Fibroblast of villous mesenchyme (primary cell): ENCODE measurements around the gene ZNF311. TPM values are rescaled to one million over a fixed set of nuclear protein-coding genes. Genes with fewer than 3 reads are reported as not detected.
A peak's percentile ranks its signal among the peaks of the same experiment; 100 is the strongest.

Source experiments
- DNase-seq: peaks from one replicate; pipeline ENCODE4 v3.0.0-alpha.2; 2010; ENCODE audit warnings: low read depth
- H3K4me3 ChIP-seq: 2 replicates; pipeline ENCODE4 v1.5.1; 2011; ENCODE audit warnings: low read depth, mild to moderate bottlenecking, low read length
- total RNA-seq: library from RNA; depleted of rRNA; stranded (reverse); fragments of >200 nt; gene quantifications from 2 replicates; pipeline ENCODE4 v1.2.3, GENCODE V29; 2012
- TF ChIP-seq, protein P1 (sequence below): IDR thresholded peaks from 2 replicates; pipeline ENCODE4 v1.5.1; 2012; ENCODE audit warnings: low read depth, mild to moderate bottlenecking, low read length; ENCODE audit not compliant: insufficient read depth

The ZNF311 gene
- total RNA-seq, 1 donor, result 0.43 TPM

DNA sequence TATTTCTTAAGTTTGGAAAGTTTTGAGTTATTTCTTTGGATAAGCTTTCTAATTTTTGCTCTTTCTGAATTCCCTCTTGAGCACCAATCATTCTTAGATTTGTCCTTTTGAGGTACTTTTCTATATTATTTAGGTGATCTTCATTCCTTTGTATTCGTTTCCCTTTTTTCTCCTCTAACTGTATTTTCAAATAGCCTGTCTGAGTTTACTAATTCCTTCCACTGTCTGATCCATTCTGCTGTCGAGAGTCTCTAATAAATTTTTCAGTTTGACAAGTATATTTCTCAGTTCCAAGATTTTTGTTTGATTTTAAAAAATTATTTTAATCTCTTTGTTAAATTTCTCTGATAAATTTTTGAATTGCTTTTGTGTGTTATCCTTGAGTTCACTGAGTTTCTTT lies 16.3 kb upstream of the ZNF311 start:
- TF ChIP-seq, protein P1, sequence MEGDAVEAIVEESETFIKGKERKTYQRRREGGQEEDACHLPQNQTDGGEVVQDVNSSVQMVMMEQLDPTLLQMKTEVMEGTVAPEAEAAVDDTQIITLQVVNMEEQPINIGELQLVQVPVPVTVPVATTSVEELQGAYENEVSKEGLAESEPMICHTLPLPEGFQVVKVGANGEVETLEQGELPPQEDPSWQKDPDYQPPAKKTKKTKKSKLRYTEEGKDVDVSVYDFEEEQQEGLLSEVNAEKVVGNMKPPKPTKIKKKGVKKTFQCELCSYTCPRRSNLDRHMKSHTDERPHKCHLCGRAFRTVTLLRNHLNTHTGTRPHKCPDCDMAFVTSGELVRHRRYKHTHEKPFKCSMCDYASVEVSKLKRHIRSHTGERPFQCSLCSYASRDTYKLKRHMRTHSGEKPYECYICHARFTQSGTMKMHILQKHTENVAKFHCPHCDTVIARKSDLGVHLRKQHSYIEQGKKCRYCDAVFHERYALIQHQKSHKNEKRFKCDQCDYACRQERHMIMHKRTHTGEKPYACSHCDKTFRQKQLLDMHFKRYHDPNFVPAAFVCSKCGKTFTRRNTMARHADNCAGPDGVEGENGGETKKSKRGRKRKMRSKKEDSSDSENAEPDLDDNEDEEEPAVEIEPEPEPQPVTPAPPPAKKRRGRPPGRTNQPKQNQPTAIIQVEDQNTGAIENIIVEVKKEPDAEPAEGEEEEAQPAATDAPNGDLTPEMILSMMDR, result no peak
- no peak for DNase-seq
- no peak overlapping the region for H3K4me3 ChIP-seq

DNA sequence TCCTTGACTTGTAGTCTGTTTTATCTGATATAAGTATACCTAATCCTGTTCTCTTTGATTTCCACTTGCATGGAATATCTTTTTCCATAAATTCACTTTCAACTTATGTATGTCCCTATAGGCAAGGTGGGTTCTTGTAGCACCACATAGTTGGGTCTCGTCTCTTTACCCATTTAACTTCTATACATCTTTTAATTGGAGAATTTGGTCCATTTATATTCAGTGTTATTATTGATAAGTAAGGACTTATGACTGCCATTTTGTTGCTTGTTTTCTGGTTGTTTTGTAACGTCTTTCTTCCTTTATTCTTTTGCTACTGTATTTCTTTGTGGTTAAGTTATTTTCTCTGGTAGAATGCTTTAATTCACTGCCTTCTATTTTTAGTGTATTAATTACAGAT lies 14.5 kb upstream of the ZNF311 start:
- no peak overlapping the region for H3K4me3 ChIP-seq
- TF ChIP-seq, protein P1, result no peak
- no peak for DNase-seq

DNA sequence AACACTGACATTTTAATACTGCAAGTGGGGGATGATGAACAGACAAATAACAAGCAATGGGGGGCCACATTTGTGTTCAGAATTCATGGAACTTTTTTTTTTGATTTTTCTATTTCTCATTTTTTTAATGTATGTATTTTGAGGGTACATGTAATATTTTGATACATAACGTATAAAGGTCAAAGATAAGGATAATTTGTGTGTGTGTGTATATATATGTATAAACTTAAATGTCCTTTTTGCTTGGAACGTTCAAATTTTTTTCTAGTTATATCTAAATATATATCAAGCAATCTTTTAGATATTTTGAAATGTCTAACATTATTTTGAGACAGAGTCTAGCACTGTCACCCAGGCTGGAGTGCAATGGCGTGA lies 12.3 kb upstream of the ZNF311 start:
- TF ChIP-seq, protein P1, result no peak
- no peak overlapping the region for H3K4me3 ChIP-seq
- DNase-seq, result no peak

DNA sequence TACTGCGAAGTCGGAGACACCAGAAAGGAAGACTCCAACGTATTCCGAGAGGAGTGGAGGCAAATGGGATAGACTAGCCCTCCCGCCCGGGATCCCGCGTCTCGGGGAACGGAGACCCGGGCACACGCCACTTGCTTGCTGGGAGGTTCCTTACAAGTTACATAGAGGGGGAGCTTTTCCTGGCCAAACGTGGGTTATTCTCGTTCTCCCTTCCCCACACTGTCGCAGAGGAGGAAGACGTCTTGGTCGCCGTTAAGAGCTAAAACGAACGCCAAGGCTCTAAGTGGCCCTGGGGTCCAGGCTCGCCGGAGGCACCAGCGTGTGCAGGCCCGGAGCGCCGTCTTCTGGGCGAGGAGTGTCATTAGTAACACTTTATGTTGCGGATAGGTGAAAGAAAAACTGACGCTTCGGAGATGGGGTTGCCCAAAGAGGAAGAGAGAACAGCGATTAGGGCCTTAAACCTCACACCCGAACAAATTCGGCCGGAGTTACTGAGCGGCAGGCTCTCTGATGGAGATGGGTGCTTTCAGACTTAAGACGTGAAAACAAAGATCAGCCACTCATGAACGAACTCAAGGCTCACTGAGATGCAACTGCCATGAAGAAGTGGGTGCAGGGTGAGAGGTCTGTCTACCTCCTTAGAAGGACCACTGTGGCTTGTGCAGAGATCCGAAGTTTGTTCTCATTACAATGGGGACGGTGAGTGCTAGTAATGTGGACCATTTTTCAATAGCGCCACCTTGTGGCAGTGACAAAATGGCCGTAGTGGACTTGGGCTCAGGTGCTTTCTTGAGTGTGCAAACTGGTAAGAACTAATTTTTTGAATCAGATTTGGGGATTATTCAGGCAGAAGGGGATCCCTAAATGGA lies 11.7 kb upstream of the ZNF311 start:
- TF ChIP-seq, protein P1, result peak; percentile 90
- peak; percentile 77 for DNase-seq
- H3K4me3 ChIP-seq, result peak overlapping the region; percentile 66

DNA sequence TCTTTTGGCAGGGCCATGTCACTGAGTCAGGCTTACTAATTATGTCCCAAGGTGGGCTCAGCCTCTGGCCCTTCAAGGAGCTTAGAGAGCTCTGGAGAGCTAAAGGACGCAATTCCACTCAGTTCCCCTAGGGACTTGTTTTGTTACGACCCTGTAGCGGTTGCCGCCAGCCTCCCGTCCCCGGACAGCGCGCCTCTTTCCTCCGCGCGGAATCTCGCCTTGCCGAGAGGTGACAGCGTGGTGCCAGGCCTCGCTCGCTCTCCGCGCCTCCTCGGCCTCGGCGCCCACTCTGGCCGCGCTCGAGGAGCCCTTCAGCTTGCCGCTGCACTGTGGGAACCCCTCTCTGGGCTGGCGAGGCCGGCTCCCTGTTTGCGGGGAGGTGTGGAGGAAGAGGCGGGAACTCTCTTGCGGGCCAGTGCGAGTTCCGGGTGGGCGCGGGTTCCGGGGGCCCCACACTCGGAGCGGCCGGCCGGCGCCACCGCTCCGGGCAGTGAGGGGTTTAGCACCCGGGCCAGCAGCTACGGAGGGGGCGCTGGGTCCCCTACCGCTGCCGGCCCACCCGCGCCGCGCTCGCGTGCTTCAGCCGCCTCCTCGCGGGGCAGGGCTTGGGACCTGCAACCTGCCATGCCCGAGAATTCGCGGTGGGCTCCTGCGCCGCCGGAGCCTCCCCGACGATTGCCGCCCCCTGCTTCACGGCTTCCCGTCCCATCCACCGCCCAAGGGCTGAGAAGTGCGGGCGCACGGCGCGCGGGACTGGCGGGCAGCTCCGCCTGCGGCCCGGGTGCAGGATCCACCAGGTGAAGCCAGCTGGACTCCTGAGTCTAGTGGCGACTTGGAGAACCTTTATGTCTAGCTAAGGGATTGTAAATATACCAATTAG lies 9.9 kb upstream of the ZNF311 start:
- TF ChIP-seq, protein P1, result no peak
- peak; percentile 17 for DNase-seq
- H3K4me3 ChIP-seq, result peak overlapping the region; percentile 38

DNA sequence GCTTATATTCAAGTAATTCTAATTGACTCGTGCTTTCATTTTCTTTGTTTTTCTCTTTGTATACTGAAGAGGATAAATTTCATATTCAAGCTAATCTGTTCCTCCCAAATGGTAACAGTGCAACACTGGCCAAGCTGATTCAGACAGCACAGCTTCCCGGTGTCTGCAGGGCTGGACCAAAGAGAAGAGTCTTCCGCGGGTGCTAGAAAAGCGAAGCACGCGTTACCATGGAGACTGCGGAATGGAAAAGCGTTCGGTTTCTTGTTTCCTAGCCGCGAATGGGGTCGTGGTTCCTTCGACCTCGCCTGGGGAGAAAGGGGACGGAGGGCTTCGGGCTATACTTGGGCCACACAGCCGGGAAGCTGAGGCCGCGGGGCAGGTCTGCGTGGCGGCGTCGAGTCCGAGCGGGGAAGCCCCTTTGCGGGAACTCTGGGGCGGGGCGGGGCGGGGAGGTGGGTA lies 6.2 kb upstream of the ZNF311 start:
- TF ChIP-seq, protein P1, result no peak
- peak; percentile 48 for DNase-seq

More for the DNA sequence above, 6.2 kb upstream of the ZNF311 start:
- H3K4me3 ChIP-seq, result peak overlapping the region; percentile 66
